G401.6 (cell line): ENCODE measurements around the gene HLA-DRB1.
"Not testable (repeated sequence)": the region's sequence is repeated elsewhere in the genome, so short reads cannot be mapped to it uniquely, and the experiment has no call there.

Experiments
- FAIRE-seq: peaks from 2 replicates; lab custom pipeline; 2012; peaks lifted over from hg19 to GRCh38; lab: Jason Lieb, UNC

Gene HLA-DRB1

DNA sequence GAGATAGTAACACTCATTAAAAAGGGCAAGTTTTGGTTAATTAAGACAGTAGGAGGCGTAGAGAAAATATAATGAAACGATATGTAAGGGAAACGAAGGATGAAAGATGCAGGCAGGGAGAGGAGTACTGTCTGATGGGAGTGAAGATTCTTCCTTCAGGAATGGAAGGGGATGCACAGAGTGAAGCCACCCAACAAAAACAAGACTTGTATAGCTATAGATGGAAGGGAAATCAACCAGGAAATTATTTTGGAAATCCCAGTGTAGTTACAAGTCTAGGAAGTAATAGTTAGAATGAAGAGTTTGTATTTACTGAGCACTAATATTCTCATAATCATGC is 19.7 kb upstream of the HLA-DRB1 start:
- FAIRE-seq: no peak

DNA sequence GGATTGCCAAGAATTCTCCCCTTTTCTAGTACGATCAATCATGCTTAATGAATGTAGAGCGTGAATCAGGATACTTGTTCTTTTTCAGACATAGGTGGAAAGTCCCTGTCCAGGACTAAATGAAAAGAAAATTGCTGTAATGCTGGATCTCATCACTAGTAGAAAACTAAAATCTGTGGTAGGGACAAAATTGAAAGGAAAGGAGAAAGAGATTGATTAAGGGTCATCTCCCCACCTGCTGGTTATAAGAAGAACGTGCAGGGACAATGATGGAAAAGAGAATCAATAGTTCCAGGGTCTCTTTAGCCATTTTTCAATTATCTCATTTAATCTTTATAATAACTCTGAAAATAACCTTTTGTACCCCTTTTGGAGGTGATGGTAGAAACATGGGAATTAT is 18.7 kb upstream of the HLA-DRB1 start:
- FAIRE-seq: no peak

- no peak for FAIRE-seq
These were observed 18.3 kb upstream of the HLA-DRB1 start for GRCh38 chr6:32607988-32608298.

DNA sequence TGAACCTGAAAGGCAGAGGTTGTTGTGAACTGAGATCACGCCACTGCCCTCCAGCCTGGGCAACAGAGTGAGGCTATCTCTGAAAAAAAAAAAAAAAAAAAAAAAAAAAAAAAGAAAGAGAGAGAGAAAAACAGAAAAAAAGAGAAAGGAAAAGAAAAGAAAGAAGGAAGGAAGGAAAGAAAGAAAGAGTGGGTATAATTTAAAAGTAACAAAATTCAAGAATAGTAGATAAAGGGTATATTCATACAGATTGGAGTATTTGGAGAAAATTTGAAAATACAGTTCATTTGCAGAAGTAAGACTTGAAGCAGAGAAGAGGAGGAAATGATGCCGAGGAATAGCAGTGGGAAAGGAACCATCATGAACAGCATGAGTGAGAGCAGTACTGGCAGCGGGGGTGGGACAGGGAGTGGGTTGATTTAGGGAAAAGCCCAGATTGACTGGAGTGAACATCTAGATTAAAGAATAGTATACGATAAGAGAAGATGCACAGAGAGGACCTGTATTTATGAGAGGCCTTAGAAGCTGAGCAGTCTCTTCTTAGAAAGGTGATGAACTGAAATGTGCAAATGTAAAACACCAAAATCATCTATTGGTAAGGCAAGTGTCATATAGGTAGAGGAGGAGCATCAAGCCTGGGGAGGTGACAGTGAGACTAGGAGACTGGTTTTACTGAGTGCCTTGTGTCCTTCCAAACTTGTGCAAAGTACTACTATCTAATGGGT is 17.8 kb upstream of the HLA-DRB1 start:
- no peak for FAIRE-seq

DNA sequence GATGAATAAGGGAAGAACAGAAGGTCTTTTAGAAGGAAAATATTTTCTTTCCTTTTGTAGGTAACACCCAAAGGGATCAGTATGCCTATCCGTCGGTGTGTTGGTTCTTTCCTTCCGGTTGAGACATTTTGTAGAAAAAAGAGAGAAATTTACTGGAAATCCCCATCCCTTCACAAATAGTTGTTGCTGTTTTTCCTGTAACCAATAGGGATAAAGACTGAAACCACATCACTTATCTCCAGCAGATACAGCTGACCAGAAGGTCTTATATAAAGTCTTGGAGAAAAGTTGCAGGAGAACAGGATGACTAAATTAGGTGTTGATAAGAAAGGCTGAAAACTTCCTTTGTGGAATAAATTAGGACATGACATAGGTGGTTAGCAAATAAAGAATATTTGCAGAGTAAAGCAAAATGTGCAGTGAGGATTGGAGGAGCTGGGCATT is 14.8 kb upstream of the HLA-DRB1 start:
- no peak for FAIRE-seq

GRCh38 chr6:32603888-32604287 is 14.2 kb upstream of the HLA-DRB1 start:
- FAIRE-seq: no peak

GRCh38 chr6:32603222-32603621 is 13.6 kb upstream of the HLA-DRB1 start:
- no peak for FAIRE-seq

DNA sequence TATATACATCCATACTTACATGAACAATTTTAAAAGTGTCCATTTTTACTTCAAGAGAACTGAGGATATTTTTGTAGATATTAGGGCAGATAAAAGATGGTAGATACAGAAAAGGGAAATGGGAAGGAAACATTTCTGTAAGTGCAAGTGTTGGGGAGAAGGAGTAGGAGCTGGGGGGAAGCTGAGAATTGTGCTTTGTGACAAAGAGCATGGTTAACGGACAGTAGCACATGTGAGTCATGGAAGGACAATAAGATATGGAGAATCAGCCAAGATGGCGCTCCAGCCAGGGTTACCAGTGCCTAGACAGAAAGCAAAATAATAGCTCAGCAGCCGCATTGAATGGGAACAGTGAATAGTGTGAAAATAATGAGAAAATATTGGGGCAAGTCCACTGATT is 12.7 kb upstream of the HLA-DRB1 start:
- no peak for FAIRE-seq

GRCh38 chr6:32597024-32597423 is 7.4 kb upstream of the HLA-DRB1 start:
- no peak for FAIRE-seq

GRCh38 chr6:32590713-32591112 is 1.1 kb upstream of the HLA-DRB1 start:
- not testable (repeated sequence) for FAIRE-seq

- FAIRE-seq: no peak
These were observed 1.5 kb downstream of the HLA-DRB1 start for GRCh38 chr6:32588156-32588555.

- no peak for FAIRE-seq
These were observed 6.1 kb downstream of the HLA-DRB1 start for GRCh38 chr6:32583527-32583898.

- no peak for FAIRE-seq
These were observed 8.1 kb downstream of the HLA-DRB1 start for GRCh38 chr6:32581315-32582095.

DNA sequence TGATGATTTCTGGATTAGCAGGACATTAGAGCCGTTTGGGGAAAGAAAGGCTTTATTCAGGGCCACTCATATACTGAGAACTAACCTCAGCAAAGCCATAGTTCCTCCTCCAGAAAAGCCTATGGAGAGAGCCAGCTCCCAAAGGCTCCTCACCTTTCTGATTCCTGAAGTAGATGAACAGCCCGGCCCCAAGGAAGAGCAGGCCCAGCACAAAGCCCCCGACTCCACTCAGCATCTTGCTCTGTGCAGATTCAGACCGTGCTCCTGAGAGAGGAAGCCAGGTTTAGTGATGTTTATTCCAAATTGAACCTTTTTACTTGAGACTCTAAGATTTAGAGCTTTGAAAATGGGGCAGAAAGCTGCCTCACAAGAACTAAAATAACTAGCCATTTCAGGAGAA is 9.1 kb downstream of the HLA-DRB1 start:
- no peak for FAIRE-seq

GRCh38 chr6:32578962-32579361 is 10.7 kb downstream of the HLA-DRB1 start:
- FAIRE-seq: no peak

DNA sequence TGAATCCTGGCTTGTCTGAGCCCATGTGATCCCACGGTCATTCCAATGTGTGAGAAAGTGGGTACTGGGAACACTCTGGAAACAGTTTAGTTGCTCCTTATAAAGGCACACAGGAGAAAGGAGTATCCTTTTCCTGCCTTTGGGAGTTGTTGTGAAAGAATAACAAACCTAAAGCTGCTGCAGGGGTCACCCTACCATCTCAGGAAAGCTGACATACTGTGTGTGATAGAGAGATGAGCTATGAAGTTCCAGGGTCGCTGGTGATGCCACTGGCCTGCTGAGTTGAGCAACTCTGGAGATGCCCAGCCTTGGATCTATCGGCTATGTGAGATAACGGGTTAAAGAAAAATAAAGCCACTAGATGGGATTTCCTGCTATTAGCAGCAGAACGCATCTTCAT is 12.2 kb downstream of the HLA-DRB1 start:
- not testable (repeated sequence) for FAIRE-seq

DNA sequence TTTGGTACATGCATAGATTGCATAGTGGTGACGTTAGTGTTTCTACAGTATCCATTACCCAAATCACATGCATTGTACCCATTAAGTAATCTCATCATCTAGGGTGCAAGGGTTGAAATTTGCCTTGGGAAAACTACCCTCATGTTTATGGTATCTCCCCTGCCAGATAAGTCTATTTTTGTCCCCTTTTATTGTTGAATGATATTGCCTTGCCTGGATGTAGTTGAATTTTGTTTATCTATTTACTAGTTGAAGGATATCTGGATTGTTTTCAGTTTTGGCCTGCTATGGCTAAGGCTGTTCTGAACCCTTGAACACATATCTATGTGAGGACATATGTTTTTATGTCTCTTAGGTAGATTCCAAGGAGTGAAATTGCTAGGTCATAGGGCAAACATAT is 13.4 kb downstream of the HLA-DRB1 start:
- no peak for FAIRE-seq

- no peak for FAIRE-seq
These were observed 19.2 kb downstream of the HLA-DRB1 start for GRCh38 chr6:32570363-32570905.

GRCh38 chr6:32568561-32568960 is 21.1 kb downstream of the HLA-DRB1 start:
- no peak for FAIRE-seq

DNA sequence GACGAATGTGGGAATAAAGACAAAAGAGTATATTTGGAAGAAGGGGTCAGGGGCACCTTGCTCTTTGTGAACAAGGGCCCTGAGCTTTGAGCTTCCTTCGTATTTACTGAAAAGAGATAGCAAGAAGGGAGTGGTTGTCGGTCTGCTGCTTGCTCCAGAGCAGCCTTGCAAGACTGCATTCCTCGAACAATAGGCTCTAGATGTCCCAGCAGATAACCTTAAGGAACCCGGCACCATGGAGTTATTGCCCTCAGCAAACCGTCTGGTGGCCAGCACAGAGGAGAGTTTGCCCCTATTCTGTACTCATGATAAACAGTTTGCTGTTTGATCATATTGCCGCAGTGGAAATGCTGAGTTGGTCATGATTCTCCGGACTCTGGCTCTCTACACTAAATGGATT is 22.7 kb downstream of the HLA-DRB1 start:
- FAIRE-seq: no peak

DNA sequence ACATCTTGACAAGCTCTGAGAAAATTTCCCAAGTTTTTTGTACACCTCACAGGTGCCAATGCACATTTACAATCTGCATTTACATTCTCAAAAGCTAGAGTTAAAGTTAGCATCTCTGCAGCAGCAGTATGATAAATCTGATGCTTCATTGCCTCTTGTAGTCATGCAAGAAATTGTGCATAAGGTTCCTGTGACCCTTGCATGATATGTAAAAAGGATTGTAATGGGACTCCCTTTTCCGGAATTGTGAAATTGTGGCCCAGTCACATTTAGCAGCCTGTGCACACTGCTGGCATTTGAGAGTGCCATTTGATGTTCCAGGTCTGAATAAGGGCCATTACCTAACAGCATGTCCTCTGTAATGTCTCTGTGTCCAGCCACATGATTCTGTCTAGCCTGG is 24.1 kb downstream of the HLA-DRB1 start:
- FAIRE-seq: no peak

DNA sequence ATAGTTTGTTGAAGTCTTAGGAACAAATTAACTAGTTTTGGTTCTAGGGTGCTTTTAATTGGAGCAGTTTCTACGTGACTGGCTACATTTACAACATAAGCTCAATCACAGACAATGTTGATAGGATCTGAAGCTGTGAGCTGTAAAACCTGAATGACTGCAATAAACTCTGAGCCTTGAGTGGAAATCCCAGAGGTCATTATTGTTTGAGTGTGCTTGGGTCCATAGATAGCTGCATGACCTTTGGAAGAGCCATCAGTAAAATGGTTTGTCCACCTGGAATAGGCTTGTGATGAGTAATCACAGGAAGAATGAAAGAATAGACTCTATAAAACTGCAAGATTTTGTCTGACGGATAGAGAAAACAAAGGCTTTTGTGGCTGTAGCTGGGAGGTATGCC is 26.7 kb downstream of the HLA-DRB1 start:
- FAIRE-seq: no peak

DNA sequence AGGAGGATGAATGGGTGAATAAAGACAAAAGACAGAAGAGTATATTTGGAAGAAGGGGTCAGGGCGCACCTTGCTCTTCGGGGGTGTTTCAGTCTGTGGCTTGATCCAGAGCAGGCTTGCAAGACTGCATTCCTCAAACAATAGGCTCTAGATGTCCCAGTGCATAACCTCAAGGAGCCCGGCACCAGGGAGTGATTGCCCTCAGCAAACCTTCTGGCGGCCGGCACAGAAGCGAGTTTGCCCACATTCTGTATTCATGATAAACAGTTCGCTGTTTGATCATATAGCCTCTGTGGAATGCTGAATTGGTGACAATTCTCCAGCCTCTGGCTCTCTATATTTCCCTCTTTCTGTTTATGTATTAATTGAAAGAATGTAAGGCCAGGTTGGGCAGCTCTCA is 29.9 kb downstream of the HLA-DRB1 start:
- no peak for FAIRE-seq
